Left lung (tissue), 10 donors: ENCODE results near the gene BANK1. TPM values are rescaled to one million over a fixed set of nuclear protein-coding genes. Genes with fewer than 3 reads are reported as not detected.
A peak's percentile ranks its signal among the peaks of the same experiment; 100 is the strongest.

Experiments
- ATAC-seq: fragments of 200-7000 bp; cut with Tn5 transposase; one replicate; pipeline ENCODE4 v1.9.1; 2020; ENCODE audit warnings: moderate library complexity
- DNase-seq, 4 donors: peaks; one replicate each; pipeline ENCODE4 v3.0.0-alpha.2; 2013 to 2020
- H3K27ac ChIP-seq, 2 donors: fragments of 200-600 bp; sonication (generic) in 1 of 2; one replicate each; pipeline versions ENCODE4 v1.5.0 to v1.8.0; 2020 to 2021
- H3K27me3 ChIP-seq, 2 donors: fragments of 200-600 bp; sonication (generic) in 1 of 2; one replicate each; pipeline versions ENCODE4 v1.5.0 to v1.8.0; 2020 to 2021
- H3K36me3 ChIP-seq, 2 donors: fragments of 200-600 bp; sonication (generic) in 1 of 2; one replicate each; pipeline versions ENCODE4 v1.5.0 to v1.8.0; 2020 to 2021
- H3K4me1 ChIP-seq, 2 donors: fragments of 200-600 bp; one replicate each; pipeline ENCODE4 v1.8.0; 2021
- H3K4me3 ChIP-seq, 2 donors: fragments of 200-600 bp; sonication (generic) in 1 of 2; one replicate each; pipeline versions ENCODE4 v1.5.0 to v1.8.0; 2020 to 2021; ENCODE audit warnings: mild to moderate bottlenecking in 1 of 2
- H3K9me3 ChIP-seq, 2 donors: fragments of 200-600 bp; sonication (generic) in 1 of 2; one replicate each; pipeline versions ENCODE4 v1.5.0 to v1.8.0; 2020 to 2021
- intact Hi-C, 2 donors: fragments of 100-400 bp; cut with DNase I; formaldehyde crosslinking; loops; one replicate each; pipeline versions ENCODE4 v1.11.2 to v1.14.2; 2022
- polyA plus RNA-seq, 6 donors: library from polyadenylated mRNA; unstranded; fragments of 120-200 nt; gene quantifications; one replicate each; pipeline ENCODE4 v1.2.1, GENCODE V29; 2013; ENCODE audit not compliant: insufficient read length in 6 of 6
- total RNA-seq, 2 donors: library from RNA; stranded (reverse); fragmentation: NEBNext Ultra II Directional; extraction: Animal tissue kit (Norgen Biotek cat#: 25700); gene quantifications; one replicate each; pipeline ENCODE4 v1.2.1, GENCODE V29; 2021
- TF ChIP-seq, protein P1 (sequence below), 2 donors: fragments of 200-600 bp; sonication (generic) in 1 of 2; IDR thresholded peaks; one replicate each; pipeline versions ENCODE4 v1.5.0 to v1.8.0; 2021; ENCODE audit warnings: antibody characterized with exemption in 2 of 2
- donor health status: DM: no; HTN: yes; CAD: no.
- donor health status: DM: no; HTN: no; CAD: no.

Gene BANK1
- total and polyA plus RNA-seq, 8 donors: 1.7 to 11.1 (median 2.4) TPM

DNA sequence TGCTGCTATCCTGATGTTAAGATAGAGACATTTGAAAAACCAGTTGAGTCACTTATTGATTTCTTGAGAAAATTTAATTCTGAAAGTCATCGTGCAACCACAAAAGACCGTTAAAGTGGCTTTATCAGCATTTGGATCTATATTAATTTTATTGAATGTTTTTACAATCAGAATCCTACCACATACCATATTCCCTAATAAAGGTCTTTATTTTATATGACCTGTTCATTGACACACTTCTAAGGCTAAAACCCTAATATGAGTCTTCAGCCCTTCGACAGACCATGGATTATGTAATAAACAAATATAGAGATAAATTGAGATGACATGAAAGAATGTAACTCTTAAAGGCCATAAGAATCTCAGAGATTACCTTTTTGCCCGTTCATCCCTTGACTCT is 68.1 kb downstream of the BANK1 start:
- ATAC-seq (no peak), DNase-seq (no peak)
- intact Hi-C loops: no loop called here
- no peaks in the 10 kb centered on the region for H3K36me3 ChIP-seq
- H3K4me1 ChIP-seq: no peaks in the 10 kb centered on the region
- no peak overlapping the region for H3K27ac ChIP-seq
- H3K9me3 ChIP-seq: no peaks in the 10 kb centered on the region
- no peak overlapping the region for H3K4me3 ChIP-seq
- H3K27me3 ChIP-seq: no peaks in the 10 kb centered on the region
- TF ChIP-seq, protein P1, sequence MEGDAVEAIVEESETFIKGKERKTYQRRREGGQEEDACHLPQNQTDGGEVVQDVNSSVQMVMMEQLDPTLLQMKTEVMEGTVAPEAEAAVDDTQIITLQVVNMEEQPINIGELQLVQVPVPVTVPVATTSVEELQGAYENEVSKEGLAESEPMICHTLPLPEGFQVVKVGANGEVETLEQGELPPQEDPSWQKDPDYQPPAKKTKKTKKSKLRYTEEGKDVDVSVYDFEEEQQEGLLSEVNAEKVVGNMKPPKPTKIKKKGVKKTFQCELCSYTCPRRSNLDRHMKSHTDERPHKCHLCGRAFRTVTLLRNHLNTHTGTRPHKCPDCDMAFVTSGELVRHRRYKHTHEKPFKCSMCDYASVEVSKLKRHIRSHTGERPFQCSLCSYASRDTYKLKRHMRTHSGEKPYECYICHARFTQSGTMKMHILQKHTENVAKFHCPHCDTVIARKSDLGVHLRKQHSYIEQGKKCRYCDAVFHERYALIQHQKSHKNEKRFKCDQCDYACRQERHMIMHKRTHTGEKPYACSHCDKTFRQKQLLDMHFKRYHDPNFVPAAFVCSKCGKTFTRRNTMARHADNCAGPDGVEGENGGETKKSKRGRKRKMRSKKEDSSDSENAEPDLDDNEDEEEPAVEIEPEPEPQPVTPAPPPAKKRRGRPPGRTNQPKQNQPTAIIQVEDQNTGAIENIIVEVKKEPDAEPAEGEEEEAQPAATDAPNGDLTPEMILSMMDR (IDR thresholded peaks at IDR 0.05): no peak

DNA sequence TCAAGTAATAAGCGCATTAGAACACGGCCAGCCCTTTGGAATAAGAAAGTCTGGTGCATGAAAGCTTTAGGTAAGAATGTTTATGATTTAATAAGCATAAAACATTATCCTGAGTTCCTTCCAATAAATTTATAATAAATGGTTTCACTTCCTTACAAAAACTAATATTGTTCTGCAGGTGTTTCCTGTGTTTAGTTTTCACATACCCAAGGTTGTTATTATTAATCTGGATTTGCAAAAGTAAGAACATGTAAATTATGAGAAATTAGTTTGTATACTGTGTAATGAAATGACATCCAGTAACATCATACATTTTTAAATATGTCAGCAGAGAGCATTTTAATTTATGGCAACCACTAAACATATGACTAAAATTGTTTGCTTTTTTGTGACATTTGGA is 72.1 kb downstream of the BANK1 start:
- ATAC-seq (no peak), DNase-seq (no peak)
- TF ChIP-seq, protein P1 (IDR thresholded peaks at IDR 0.05): no peak
- H3K27me3 ChIP-seq: no peaks in the 10 kb centered on the region
- no peak overlapping the region for H3K4me3 ChIP-seq
- H3K27ac ChIP-seq: no peak overlapping the region
- no peaks in the 10 kb centered on the region for H3K36me3 ChIP-seq
- intact Hi-C loops: no loop called here
- no peaks in the 10 kb centered on the region for H3K9me3 ChIP-seq
- H3K4me1 ChIP-seq: no peaks in the 10 kb centered on the region

DNA sequence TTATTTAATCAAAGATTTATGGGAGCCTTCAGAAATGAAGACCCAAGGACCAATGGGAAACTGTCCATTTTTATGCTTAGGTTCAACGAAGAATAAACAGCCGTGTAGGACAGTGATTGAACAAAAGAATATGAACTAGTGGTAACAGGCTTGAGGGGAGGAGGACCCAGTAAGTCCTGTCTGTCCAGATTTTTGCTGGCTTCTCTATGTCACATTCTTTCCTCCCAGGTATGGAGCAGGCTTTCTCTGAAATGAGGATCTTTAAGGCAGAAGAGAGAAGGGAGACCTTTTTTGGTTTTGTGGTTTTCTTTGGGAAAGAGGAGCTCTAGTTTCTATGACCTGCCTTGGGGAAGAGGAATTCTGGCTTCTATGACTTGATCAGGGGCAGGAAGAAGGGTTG is 74.1 kb downstream of the BANK1 start:
- Histone ChIP-seq H3K9me3 (no peaks in the 10 kb centered on the region), H3K36me3 (no peaks in the 10 kb centered on the region), H3K4me1 (no peaks in the 10 kb centered on the region), H3K27ac (no peak overlapping the region), H3K4me3 (no peak overlapping the region), H3K27me3 (no peaks in the 10 kb centered on the region)
- intact Hi-C loops: no loop called here
- DNase-seq (no peak), ATAC-seq (no peak)
- TF ChIP-seq, protein P1 (IDR thresholded peaks at IDR 0.05): no peak

DNA sequence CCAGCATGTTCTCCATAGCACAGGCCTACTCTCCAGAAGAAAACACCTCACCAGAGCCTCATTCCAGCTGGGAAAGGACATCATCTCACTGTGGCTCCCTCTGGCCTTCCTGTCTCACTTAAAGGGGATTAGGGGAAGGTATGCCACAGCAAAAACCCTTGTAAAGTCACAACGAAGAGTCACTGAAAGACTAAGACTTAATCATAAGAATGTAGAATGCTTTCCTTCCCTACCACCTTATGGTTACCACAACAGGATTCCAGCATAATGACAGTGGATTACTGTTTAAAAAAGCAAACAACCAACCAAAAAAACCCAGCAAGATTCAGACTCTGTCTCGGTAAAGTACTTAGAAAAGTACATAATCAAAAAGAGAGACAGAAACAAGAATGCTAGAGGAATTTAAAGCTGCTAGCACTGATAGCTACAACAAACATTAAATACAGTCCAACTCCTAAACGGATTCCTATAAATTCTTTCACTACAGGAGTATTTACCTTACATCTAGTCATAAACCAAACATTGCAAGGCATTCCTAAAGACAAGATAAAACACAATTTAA is 75.1 kb downstream of the BANK1 start:
- Histone ChIP-seq H3K36me3 (no peaks in the 10 kb centered on the region), H3K27me3 (no peaks in the 10 kb centered on the region), H3K27ac (no peak overlapping the region), H3K4me1 (no peaks in the 10 kb centered on the region), H3K9me3 (no peaks in the 10 kb centered on the region), H3K4me3 (no peak overlapping the region)
- peak; percentile 71 for ATAC-seq
- DNase-seq: no peak
- TF ChIP-seq, protein P1 (IDR thresholded peaks at IDR 0.05): no peak
- intact Hi-C loops: no loop called here

DNA sequence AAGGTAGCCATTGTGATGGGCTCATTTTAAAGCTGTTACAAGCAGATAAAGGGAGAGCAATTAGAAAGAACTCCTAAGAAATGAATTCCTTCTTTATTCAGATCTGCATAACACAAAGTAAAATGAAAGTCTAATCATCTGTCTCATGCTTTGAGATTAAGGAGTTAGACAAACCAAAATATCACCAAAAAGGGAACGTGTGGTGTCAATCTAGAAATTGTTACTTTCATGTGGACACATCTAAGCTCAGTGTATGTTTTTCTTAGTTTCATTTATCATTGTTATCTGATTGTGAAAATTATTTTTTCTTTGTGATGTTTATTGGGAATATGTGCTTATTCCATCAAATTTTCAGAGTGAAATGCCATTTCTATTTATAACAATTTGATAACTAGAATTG is 80.3 kb downstream of the BANK1 start:
- H3K9me3 ChIP-seq: no peaks in the 10 kb centered on the region
- H3K4me1 ChIP-seq: no peaks in the 10 kb centered on the region
- H3K36me3 ChIP-seq: no peaks in the 10 kb centered on the region
- ATAC-seq (no peak), DNase-seq (no peak)
- intact Hi-C loops: no loop called here
- H3K27me3 ChIP-seq: no peaks in the 10 kb centered on the region
- TF ChIP-seq, protein P1 (IDR thresholded peaks at IDR 0.05): no peak
- no peak overlapping the region for H3K4me3 ChIP-seq
- no peak overlapping the region for H3K27ac ChIP-seq
